NCI-H146 treated with DMSO at 0.1 percent for 48 hours (cell line): ENCODE data around the gene AIG1.
A peak's percentile ranks its signal among the peaks of the same experiment; 100 is the strongest.

Experiments used
- DNase-seq: peaks from one replicate; lab custom pipeline; 2025; ENCODE audit not compliant: unreplicated experiment; lab: John Stamatoyannopoulos, UW

The AIG1 gene

DNA sequence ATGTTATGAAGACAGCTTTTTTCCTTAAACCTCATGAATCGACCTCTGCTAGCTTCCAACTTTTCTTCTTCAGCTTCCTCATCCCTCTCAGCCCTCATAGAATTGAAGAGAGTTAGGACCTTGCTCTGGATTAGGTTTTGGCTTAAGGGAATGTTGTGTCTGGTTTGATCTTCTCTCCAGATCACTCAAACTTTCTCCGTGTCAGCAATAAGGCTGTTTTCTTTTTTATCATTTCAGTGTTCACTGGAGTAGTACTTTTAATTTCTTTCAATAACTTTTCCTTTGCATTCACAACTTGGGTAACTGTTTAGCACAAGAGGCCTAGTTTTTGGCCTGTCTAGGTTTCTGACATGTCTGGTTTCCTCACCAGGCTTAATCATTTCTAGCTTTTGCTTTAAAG is 32.6 kb downstream of the AIG1 start:
- DNase-seq = no peak

- no peak for DNase-seq
Measured at GRCh38 chr6:143096403-143096802, 35.7 kb downstream of the AIG1 start.

DNA sequence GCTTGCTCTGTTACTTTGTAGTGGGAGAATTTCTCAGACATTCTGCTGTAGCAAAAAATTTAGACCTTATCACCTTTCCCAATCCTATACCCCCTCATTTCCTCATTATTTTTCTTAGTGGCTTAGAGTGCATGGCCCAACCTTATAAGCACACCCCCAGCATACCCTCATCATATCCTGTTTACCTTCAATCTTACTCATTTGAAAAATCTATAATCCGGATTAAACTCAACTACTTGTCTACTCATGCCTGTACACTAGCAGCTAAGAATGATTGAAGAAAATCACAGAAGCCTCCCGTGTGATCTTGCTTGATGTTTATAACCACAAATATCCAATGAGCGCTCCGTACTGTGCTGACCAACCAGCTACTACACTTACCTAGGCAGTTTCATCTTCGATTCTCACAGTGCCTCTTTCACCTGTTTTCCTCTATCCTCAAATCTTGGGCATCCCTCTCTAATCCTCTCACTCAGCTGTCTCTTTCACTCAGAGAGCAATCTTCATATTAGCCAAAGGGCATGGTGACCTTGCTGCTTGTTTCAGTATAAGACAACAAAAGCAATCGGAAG is 36.6 kb downstream of the AIG1 start:
- DNase-seq = no peak

DNA sequence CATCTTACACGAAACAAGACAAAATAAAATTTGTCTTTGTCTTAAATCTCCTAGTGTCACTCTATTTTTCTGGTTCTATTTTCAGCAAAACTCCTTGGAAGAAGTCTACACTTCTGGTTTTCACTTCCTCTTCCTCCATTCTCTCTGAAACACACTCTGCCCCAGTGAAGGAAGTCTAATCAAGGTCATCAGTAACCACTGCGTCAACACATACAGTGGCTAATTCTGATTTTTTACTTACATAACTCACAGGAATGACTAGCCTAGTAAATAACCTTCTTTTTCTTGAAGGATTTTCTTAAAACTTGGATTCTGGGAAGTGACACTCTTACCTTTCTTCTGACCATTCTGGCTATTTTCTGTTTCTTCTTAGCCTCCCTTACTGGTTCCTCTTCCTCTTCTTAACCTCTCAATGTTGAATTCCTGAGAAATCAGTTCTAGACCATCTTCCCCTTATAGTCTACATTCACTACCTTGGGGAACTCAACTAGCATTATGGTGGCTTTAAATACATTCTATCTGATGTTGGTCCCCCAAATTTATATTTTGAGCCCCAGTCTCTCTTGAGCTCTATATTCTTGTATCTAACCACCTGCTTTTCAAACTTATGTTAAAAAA is 37.5 kb downstream of the AIG1 start:
- no peak for DNase-seq

- DNase-seq = no peak
Measured at GRCh38 chr6:143099647-143100046, 39.0 kb downstream of the AIG1 start.

GRCh38 chr6:143100429-143100828 is 39.7 kb downstream of the AIG1 start:
- DNase-seq = no peak

GRCh38 chr6:143103916-143104315 is 43.2 kb downstream of the AIG1 start:
- DNase-seq = no peak

DNA sequence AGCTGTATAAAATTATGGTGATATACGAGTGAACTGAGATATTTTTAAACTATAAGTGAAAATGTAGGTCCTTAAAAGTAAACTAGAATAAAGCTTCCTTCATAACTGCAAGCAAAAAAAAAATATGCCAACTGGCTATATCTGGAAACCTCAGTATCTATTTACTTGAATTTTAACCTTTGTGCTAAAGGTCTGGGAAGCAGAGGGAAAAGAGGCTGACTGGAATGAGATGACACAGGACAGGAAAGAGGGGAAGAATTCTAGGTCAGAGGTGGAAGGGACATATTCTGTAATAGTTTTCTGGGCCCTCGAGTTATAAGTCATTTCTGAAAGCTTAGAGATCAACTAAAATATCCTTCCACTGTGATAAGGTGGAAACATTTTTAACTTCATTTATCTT is 46.8 kb downstream of the AIG1 start:
- no peak for DNase-seq

DNA sequence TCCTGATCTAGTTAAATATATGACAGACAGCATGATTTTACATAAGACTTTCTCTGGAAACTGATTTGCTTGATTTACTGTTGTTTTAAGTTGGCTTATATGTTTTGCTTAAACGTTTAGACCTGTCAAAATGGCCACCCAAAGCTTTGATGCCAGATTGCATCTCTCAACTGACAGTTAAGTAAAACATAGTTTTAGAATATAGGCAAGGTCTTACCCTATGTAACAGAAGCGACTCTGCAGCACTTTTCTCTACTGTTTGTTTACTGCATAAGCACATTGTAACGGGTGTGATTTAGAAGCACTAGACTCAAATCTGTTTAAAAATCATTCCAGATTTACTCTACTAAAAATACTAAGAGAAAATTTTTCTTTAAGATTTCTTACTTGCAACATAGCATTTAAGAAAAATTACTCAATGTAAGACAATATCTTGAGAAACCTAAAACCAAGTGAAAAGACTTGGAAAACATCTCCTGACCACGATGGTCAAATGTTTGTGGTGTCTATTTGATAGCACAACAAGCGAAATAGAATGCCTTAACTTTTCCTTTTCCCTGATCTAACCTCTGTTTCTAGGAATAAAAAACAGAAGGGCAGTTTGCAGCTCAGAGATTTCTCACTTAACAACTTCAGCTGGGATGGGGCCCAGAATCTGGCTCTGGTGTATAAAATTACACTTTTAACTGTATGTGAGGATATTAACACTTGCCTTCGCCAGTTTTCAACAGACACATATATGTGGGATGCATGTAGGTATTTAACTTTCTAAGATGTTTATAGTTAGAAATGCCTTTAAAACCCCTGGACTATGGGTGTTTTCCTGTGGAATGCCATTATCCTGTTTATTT is 47.4 kb downstream of the AIG1 start:
- no peak for DNase-seq

DNA sequence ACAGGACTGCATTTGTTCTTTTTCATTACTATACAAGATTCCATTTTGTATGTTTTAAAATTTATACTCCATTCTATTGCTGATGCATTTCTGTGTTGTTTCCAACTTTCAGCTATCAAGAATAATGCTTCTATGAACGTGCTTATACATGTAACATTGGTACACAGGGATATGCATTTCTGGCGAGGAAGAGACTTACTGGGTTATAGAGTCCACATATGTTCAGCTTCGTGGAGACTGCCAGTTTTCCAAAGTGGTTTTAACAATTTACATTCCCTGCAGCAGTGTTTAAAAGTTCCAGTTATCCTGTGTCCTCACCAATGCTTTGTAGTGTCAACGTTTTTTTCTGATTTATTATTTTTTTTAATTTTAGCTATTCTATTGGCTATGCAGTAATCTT is 48.5 kb downstream of the AIG1 start:
- no peak for DNase-seq

DNA sequence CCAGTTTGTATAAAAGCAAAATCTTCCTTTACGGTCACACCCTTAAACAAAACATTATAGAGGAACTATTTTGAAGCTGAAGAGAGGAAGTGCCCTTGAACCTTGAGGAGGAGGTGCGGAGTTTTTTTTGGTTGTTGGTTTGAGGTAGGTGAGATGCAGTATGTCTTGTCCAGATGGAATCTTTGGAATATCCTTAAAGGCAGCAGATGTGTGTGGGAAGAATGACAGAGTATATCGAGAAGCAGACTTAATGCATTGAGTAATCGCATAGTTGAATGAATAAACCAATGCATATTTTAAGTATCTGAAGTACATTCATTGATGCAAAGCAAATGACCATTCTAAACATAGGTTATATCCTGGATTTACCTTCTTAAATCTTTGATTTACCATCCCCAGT is 49.9 kb downstream of the AIG1 start:
- DNase-seq = no peak

DNA sequence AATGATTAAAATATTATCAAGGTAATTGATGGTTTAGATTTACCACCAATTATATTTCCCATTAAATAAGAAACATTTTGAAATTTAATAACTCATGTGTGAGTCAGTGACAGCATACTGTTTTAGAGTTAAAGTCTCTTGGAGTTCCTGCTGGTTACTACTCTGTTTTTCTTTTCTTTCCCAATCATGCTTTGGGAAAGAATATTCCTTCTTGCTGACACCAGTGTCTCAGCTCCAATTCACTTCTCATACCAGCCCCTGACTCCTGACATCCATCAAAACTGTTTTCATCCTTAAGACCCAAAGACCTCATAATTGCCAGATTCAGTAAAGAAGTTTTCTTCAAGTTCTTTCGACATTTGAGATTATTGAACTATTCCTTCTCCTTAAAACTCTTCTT is 50.3 kb downstream of the AIG1 start:
- no peak for DNase-seq

GRCh38 chr6:143111443-143111842 is 50.8 kb downstream of the AIG1 start:
- no peak for DNase-seq

DNA sequence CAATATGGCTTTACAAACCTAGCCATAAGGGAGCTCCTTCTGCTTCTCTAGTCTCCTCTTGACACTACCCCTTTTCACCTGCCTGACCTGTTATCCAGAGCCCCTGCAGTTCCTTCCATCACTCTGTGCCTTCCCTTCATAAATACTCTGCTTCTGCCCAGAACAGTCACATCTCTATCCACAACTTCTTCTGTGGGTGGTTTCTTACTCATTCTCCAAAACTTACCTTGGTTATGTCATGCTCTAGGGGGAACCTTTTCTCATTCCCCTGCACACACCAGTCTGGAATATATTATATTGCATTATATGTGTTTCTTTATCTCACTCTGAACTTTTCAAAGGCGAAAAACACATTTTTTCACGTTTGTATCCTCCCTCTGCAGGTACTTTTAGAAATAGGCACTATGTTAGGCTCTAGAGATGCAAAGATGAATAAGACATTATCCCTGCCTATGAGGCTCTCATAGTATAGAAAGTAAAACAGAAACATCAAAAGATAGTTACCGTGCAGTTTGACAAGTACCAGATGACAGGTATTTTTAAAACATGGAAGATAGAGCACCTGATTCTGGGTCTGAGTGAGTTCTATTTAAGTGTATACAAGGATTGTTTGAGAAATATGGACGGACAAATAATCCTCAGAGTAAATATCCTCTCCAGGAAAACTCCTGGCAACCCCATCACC is 51.5 kb downstream of the AIG1 start:
- no peak for DNase-seq

DNA sequence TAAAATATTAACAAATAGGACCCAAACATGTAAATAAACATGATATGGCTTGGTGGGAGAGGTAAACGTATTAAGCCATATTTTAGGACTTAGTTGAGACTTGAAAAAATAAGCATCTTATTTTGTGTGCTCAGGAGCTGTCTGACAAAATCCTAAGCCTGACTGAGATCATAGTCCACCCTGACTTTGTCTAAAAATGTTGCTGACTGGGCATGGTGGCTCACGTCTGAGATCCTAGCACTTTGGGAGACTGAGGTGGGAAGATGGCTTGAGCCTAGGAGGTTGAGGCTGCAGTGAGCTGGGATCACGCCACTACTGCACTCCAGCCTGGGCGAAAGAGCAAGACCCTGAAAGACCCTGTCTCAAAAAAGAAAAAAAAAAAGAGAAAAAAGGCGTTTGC is 52.1 kb downstream of the AIG1 start:
- DNase-seq = no peak

- no peak for DNase-seq
Measured at GRCh38 chr6:143115728-143116127, 55.0 kb downstream of the AIG1 start.

GRCh38 chr6:143117108-143117507 is 56.4 kb downstream of the AIG1 start:
- DNase-seq = no peak

- DNase-seq = no peak
Measured at GRCh38 chr6:143119260-143119659, 58.6 kb downstream of the AIG1 start.

DNA sequence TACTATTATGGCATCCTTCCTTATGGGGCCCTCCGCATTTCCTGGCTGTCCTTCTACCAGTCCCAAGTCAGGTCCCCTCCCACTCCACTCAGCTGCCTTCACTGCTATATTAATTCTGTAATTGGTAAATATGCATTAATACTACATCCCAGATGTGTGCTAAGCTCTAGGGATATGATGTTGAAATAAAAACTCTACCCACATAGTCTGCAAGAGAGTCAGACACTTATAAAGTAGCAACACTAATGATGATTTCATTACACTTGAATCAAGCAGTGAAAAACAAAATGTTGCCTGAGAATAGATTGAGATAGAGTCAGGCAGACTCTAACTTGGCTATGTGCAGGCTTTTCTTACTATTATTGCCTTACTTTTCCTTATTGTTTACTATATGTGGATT is 62.4 kb downstream of the AIG1 start:
- DNase-seq = no peak

GRCh38 chr6:143123941-143124340 is 63.3 kb downstream of the AIG1 start:
- no peak for DNase-seq

GRCh38 chr6:143125455-143125854 is 64.8 kb downstream of the AIG1 start:
- peak; percentile 29 for DNase-seq
